ENCODE measurements around the gene ITGA3.

DNA sequence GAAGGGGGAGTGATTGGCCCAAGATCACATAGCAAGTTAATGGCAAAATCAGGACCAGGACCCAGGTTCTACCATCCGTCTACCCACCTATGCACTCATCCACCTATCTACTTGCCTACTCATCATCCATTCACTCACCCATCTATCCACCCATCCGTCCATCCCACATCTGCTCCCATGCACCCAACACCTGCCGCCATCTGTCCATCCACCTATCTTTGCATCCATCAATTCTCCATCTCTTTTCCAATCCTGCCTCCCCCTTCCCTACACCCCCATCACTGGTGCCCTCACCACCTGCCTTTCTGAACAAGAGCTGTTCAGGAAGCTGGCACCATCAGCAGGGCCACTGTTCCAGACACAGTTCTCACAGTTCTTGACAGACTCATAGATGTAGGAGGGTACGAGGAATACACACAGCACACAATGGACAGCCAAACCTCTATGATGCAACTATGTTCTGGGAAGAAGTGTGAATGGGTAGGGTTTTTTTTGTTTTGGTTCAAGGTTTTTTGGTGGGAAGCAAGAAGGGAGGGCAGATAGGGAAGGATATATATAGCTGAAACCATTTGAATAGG lies 69.6 kb downstream of the ITGA3 start:
- no peak for TF ChIP-seq POLR2A (IDR thresholded peaks at IDR 0.05; ENCODE audit: extremely low read depth, insufficient read length)
- TF ChIP-seq, protein P1, sequence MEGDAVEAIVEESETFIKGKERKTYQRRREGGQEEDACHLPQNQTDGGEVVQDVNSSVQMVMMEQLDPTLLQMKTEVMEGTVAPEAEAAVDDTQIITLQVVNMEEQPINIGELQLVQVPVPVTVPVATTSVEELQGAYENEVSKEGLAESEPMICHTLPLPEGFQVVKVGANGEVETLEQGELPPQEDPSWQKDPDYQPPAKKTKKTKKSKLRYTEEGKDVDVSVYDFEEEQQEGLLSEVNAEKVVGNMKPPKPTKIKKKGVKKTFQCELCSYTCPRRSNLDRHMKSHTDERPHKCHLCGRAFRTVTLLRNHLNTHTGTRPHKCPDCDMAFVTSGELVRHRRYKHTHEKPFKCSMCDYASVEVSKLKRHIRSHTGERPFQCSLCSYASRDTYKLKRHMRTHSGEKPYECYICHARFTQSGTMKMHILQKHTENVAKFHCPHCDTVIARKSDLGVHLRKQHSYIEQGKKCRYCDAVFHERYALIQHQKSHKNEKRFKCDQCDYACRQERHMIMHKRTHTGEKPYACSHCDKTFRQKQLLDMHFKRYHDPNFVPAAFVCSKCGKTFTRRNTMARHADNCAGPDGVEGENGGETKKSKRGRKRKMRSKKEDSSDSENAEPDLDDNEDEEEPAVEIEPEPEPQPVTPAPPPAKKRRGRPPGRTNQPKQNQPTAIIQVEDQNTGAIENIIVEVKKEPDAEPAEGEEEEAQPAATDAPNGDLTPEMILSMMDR (IDR thresholded peaks at IDR 0.05; ENCODE audit: low read depth, low read length) = no peak
- TF ChIP-seq MYC (IDR thresholded peaks at IDR 0.05; ENCODE audit: low read depth, low read length) = no peak

Data from NB4 (cell line).